LoVo (cell line): Measurements from ENCODE around the gene ZNF823.
A peak's percentile ranks its signal among the peaks of the same experiment; 100 is the strongest.

Source experiments
- DNase-seq: peaks from one replicate; pipeline ENCODE4 v3.0.0-alpha.2; 2016; ENCODE audit warnings: low spot score

The ZNF823 gene

GRCh38 chr19:11737964-11738745 lies 591 bp downstream of the ZNF823 start:
- DNase-seq = peak; percentile 59

- no peak for DNase-seq
Measured at GRCh38 chr19:11736696-11737095, 2.0 kb downstream of the ZNF823 start.

GRCh38 chr19:11735375-11735774 lies 3.4 kb downstream of the ZNF823 start:
- no peak for DNase-seq

- no peak for DNase-seq
Measured at GRCh38 chr19:11729586-11729985, 9.2 kb downstream of the ZNF823 start.

GRCh38 chr19:11722414-11722813 lies 16.3 kb downstream of the ZNF823 start:
- no peak for DNase-seq

GRCh38 chr19:11721681-11722080 lies 17.1 kb downstream of the ZNF823 start:
- DNase-seq = no peak

GRCh38 chr19:11710313-11710712 lies 28.4 kb downstream of the ZNF823 start:
- no peak for DNase-seq

GRCh38 chr19:11708457-11708856 lies 30.3 kb downstream of the ZNF823 start:
- DNase-seq = no peak

- no peak for DNase-seq
Measured at GRCh38 chr19:11705474-11705873, 33.3 kb downstream of the ZNF823 start.

- no peak for DNase-seq
Measured at GRCh38 chr19:11704626-11705025, 34.1 kb downstream of the ZNF823 start.

GRCh38 chr19:11699931-11700794 lies 38.6 kb downstream of the ZNF823 start:
- peak; percentile 64 for DNase-seq

- DNase-seq = no peak
Measured at GRCh38 chr19:11698231-11698630, 40.5 kb downstream of the ZNF823 start.

GRCh38 chr19:11697284-11697855 lies 41.4 kb downstream of the ZNF823 start:
- DNase-seq = no peak

GRCh38 chr19:11694533-11695439 lies 44.0 kb downstream of the ZNF823 start:
- peak; percentile 95 for DNase-seq

- peak; percentile 38 for DNase-seq
Measured at GRCh38 chr19:11693505-11694499, 44.9 kb downstream of the ZNF823 start.

- DNase-seq = no peak
Measured at GRCh38 chr19:11692127-11692790, 46.5 kb downstream of the ZNF823 start.

- DNase-seq = no peak
Measured at GRCh38 chr19:11685676-11686650, 52.8 kb downstream of the ZNF823 start.

GRCh38 chr19:11684987-11685675 lies 53.6 kb downstream of the ZNF823 start:
- DNase-seq = no peak
